ENCODE results near the gene PIK3CA. TPM values are rescaled to one million over a fixed set of nuclear protein-coding genes. Genes with fewer than 3 reads are reported as not detected.
A peak's percentile ranks its signal among the peaks of the same experiment; 100 is the strongest.

The PIK3CA gene
- total RNA-seq, 1 experiment from 2014 or later: 13.4 TPM

DNA sequence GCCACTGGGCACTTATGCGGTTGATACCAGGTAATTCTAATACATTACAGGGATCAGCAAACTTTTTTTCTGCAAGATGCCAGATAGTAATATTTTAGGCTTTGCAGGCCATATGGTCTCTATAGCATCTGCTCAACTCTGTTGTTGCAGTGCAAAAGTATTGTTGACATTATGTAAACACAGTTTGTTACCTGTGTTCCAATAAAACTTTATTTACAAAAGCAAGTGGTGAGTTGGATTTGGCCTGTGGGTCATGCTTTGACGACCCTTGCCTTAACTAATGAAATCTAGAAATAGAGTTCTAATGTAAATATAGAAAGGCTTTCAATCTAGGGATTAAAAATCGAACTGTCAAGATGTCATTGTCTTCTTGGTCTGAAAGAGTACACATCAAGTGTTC, 44.4 kb downstream of the PIK3CA start:
- ChIA-PET CTCF (no interaction called here), POLR2A (ENCODE audit: unreplicated experiment) (interaction anchor here (0.6 kb wide), 1 partner anchor 403 kb away, joined by 3 read pairs; no protein-coding TSS in a partner anchor)
- Histone ChIP-seq H3K27ac (ENCODE audit: low read length) (no peak overlapping the region), H3K79me2 (ENCODE audit: low read length) (peaks cover 3% of the 10 kb centered on the region; the same call in 1 of the 2 replicates), H3K4me1 (ENCODE audit: insufficient read depth, low read length) (no peaks in the 10 kb centered on the region), H4K20me1 (ENCODE audit: low read length) (no peaks in the 10 kb centered on the region), H3K9ac (ENCODE audit: low read length) (no peak overlapping the region), H3K9me3 (ENCODE audit: low read length) (no peaks in the 10 kb centered on the region), H3K4me2 (ENCODE audit: low read length) (no peak overlapping the region), H3F3A (ENCODE audit: low read length, unreplicated experiment) (no peaks in the 10 kb centered on the region), H3K27me3 (ENCODE audit: low read length) (no peaks in the 10 kb centered on the region), H3K9me2 (replicated peaks; ENCODE audit: low read length) (no peaks in the 10 kb centered on the region), H3K4me3 (ENCODE audit: low read length) (no peak overlapping the region), H3K36me3 (ENCODE audit: low read depth, low read length) (no peaks in the 10 kb centered on the region), H2AFZ (ENCODE audit: low read length) (no peak overlapping the region)
- intact Hi-C loops (cut with micrococcal nuclease): no loop called here
- ATAC-seq (no peak), DNase-seq (no peak)
- TF ChIP-seq, protein P1, sequence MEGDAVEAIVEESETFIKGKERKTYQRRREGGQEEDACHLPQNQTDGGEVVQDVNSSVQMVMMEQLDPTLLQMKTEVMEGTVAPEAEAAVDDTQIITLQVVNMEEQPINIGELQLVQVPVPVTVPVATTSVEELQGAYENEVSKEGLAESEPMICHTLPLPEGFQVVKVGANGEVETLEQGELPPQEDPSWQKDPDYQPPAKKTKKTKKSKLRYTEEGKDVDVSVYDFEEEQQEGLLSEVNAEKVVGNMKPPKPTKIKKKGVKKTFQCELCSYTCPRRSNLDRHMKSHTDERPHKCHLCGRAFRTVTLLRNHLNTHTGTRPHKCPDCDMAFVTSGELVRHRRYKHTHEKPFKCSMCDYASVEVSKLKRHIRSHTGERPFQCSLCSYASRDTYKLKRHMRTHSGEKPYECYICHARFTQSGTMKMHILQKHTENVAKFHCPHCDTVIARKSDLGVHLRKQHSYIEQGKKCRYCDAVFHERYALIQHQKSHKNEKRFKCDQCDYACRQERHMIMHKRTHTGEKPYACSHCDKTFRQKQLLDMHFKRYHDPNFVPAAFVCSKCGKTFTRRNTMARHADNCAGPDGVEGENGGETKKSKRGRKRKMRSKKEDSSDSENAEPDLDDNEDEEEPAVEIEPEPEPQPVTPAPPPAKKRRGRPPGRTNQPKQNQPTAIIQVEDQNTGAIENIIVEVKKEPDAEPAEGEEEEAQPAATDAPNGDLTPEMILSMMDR (conservative IDR thresholded peaks at IDR 0.05; ENCODE audit: low read depth, low read length): no peak
- BruUV-seq (replicated peaks): no TSS peak

DNA sequence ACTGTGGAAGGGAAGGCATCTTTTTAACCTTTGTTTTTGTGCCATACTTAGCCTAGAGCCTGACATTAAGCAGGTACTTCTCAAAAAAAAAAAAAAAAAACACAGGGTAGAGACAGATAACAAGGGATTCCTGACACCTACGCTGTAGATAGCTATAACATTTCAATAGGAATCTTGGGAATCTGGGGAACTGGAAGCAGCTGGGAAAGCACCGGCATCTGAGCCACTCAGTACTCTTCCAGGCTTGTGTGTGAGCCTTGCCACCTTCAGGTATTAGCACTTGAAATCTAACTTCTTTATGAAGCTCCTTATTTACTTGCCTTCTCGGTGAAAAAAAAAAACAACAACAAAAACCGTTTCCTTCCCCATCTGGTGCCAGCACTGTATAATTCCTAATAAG, 46.8 kb downstream of the PIK3CA start:
- H3K9me3 ChIP-seq (ENCODE audit: low read length): no peaks in the 10 kb centered on the region
- H3K36me3 ChIP-seq (ENCODE audit: low read depth, low read length): no peaks in the 10 kb centered on the region
- BruUV-seq (replicated peaks): no TSS peak
- no peak for TF ChIP-seq EZH2 (IDR thresholded peaks at IDR 0.05; ENCODE audit: low read length, unreplicated experiment)
- ChIA-PET POLR2A (ENCODE audit: unreplicated experiment) (interaction anchor here (0.6 kb wide), 1 partner anchor 46 kb away, joined by 3 read pairs; no protein-coding TSS in a partner anchor), CTCF (no interaction called here)
- H3K79me2 ChIP-seq (ENCODE audit: low read length): peaks cover 3% of the 10 kb centered on the region; the same call in 1 of the 2 replicates
- no peak overlapping the region for H3K9ac ChIP-seq (ENCODE audit: low read length)
- no peaks in the 10 kb centered on the region for H3K9me2 ChIP-seq (replicated peaks; ENCODE audit: low read length)
- H3K4me3 ChIP-seq (ENCODE audit: low read length): no peak overlapping the region
- no peak overlapping the region for H3K27ac ChIP-seq (ENCODE audit: low read length)
- H4K20me1 ChIP-seq (ENCODE audit: low read length): no peaks in the 10 kb centered on the region
- intact Hi-C loops (cut with micrococcal nuclease): no loop called here
- H3K4me1 ChIP-seq (ENCODE audit: insufficient read depth, low read length): no peaks in the 10 kb centered on the region
- ATAC-seq (no peak), DNase-seq (no peak)
- no peak overlapping the region for H3K4me2 ChIP-seq (ENCODE audit: low read length)
- no peak overlapping the region for H2AFZ ChIP-seq (ENCODE audit: low read length)
- H3K27me3 ChIP-seq (ENCODE audit: low read length): no peaks in the 10 kb centered on the region
- H3F3A ChIP-seq (ENCODE audit: low read length, unreplicated experiment): no peaks in the 10 kb centered on the region

DNA sequence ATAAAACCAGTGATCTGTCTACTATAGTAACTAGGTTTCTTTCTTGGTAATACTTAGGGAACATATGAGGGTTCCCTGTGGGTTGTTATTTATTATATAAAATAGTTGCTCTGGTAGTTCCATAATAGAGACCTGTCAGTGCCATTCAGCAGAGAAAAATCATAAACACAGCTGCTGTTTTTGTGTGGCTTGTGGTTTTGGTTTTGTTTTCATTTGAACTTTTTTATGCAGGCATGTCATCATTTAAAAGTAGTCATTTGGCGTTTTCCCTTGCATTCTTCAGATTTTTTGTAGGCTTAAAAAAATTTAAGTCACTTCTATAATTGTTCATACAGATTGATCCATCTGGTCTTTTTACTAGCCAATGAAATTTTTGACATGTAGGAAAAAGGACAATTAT, 47.9 kb downstream of the PIK3CA start:
- Histone ChIP-seq H3K27me3 (ENCODE audit: low read length) (no peaks in the 10 kb centered on the region), H3K9me3 (ENCODE audit: low read length) (no peaks in the 10 kb centered on the region), H3K9ac (ENCODE audit: low read length) (no peak overlapping the region), H3K4me1 (ENCODE audit: insufficient read depth, low read length) (no peaks in the 10 kb centered on the region), H4K20me1 (ENCODE audit: low read length) (no peaks in the 10 kb centered on the region), H3K79me2 (ENCODE audit: low read length) (peaks cover 3% of the 10 kb centered on the region; the same call in 1 of the 2 replicates), H3K4me3 (ENCODE audit: low read length) (no peak overlapping the region), H3K27ac (ENCODE audit: low read length) (no peak overlapping the region), H3K36me3 (ENCODE audit: low read depth, low read length) (no peaks in the 10 kb centered on the region), H3F3A (ENCODE audit: low read length, unreplicated experiment) (no peaks in the 10 kb centered on the region), H3K4me2 (ENCODE audit: low read length) (no peak overlapping the region), H2AFZ (ENCODE audit: low read length) (no peak overlapping the region), H3K9me2 (replicated peaks; ENCODE audit: low read length) (no peaks in the 10 kb centered on the region)
- ChIA-PET POLR2A (ENCODE audit: unreplicated experiment) (no interaction called here), CTCF (no interaction called here)
- intact Hi-C loops (cut with micrococcal nuclease): no loop called here
- ATAC-seq (peak; percentile 59), DNase-seq (peak; percentile 42)
- TF ChIP-seq, protein P1 (conservative IDR thresholded peaks at IDR 0.05; ENCODE audit: low read depth, low read length): no peak
- TF ChIP-seq EZH2 (IDR thresholded peaks at IDR 0.05; ENCODE audit: low read length, unreplicated experiment) (no peak), EZH2phosphoT487 (IDR thresholded peaks at IDR 0.05; ENCODE audit: borderline replicate concordance, low read length) (no peak)
- no TSS peak for BruUV-seq (replicated peaks)
